HG03135 (cell line): ENCODE results near the gene CHST10.
"Not testable (repeated sequence)": the region's sequence is repeated elsewhere in the genome, so short reads cannot be mapped to it uniquely, and the experiment has no call there.

ENCODE experiments used
- ATAC-seq: cut with Tn5 transposase; IDR thresholded peaks from one replicate; pipeline ENCODE4 v1.9.1; 2021; ENCODE audit warnings: mild to moderate bottlenecking, moderate library complexity; ENCODE audit not compliant: unreplicated experiment

Gene CHST10

DNA sequence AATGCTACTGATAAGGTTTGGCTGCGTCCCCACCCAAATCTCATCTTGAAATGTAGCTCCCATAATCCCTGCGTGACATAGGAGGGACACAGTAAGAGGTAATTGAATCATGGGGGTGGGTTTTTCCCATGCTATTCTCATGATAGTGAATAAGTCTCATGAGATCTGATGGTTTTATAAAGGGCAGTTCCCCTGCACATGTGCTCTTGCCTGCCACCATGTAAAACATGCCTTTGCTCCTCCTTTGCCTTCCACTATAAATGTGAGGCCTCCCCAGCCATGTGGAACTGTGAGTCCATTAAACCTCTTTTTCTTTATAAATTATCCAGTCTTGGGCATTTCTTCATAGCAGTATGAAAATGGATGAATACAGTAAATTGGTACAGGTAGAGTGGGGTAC is 75.0 kb downstream of the CHST10 start:
- ATAC-seq, result not testable (repeated sequence)
